K562 (cell line): ENCODE results near the gene HMX2.

Source experiments
- CHD2 ChIP-seq: IDR thresholded peaks from 2 replicates; pipeline ENCODE4 v1.6.1; 2011; ENCODE audit warnings: low read depth, low read length
- FOXA1 ChIP-seq: fragments of 450-650 bp; IDR thresholded peaks from 2 replicates; pipeline ENCODE4 v1.6.1; 2016; ENCODE audit warnings: mild to moderate bottlenecking, borderline replicate concordance
- FOXM1 ChIP-seq, 2 experiments: fragments of 450-650 bp in 1 of 2; sonication (generic) in 1 of 2; formaldehyde crosslinking in 1 of 2; IDR thresholded peaks; 2 replicates each; pipeline versions ENCODE4 v1.6.1 to v1.9.0; 2017 to 2022; ENCODE audit warnings: low read depth in 2 of 2, mild to moderate bottlenecking in 2 of 2, missing genetic modification reagents in 1 of 2, moderate library complexity in 1 of 2
- HDGF ChIP-seq: fragments of 450-650 bp; IDR thresholded peaks from 2 replicates; pipeline ENCODE4 v1.6.1; 2016
- KAT2B ChIP-seq: IDR thresholded peaks from one replicate; pipeline ENCODE4 v1.6.1; 2012; ENCODE audit warnings: low read depth, mild to moderate bottlenecking, control low read depth, inconsistent platforms, low read length, moderate library complexity
- MTA1 ChIP-seq: fragments of 450-650 bp; IDR thresholded peaks from 2 replicates; pipeline ENCODE4 v1.6.1; 2017; ENCODE audit warnings: borderline replicate concordance
- RBBP5 ChIP-seq: fragments of 200-600 bp; sonication (generic); IDR thresholded peaks from 2 replicates; pipeline ENCODE4 v1.6.1; 2012; ENCODE audit warnings: borderline replicate concordance, mild to moderate bottlenecking, low read length, control low read depth, inconsistent platforms; ENCODE audit not compliant: insufficient read depth, poor library complexity, severe bottlenecking
- ZBTB17 ChIP-seq: fragments of 450-650 bp; formaldehyde crosslinking; IDR thresholded peaks from 2 replicates; pipeline ENCODE4 v1.4.0; 2020; ENCODE audit warnings: mild to moderate bottlenecking
- ZC3H4 ChIP-seq: sonication (generic); formaldehyde crosslinking; IDR thresholded peaks from 2 replicates; pipeline ENCODE4 v1.9.0; 2021; ENCODE audit warnings: missing genetic modification reagents, borderline replicate concordance
- ZNF507 ChIP-seq: conservative IDR thresholded peaks from 2 replicates; pipeline ENCODE4 v1.6.1; 2017; ENCODE audit warnings: missing genetic modification characterization, missing compliant biosample characterization
- TF ChIP-seq, protein P1 (sequence below), 2 experiments: fragments of 450-650 bp; formaldehyde crosslinking in 1 of 2; IDR thresholded peaks; 2 replicates each; pipeline versions ENCODE4 v1.4.0 to v1.6.1; 2014 to 2020; ENCODE audit warnings: mild to moderate bottlenecking in 2 of 2, borderline replicate concordance in 1 of 2, low read depth in 1 of 2
- TF ChIP-seq, protein P2 (sequence below), 3 experiments: IDR thresholded peaks in 2 of 3; conservative IDR thresholded peaks in 1 of 3; 2 replicates each; pipeline ENCODE4 v1.5.1; 2011 to 2012; ENCODE audit warnings: low read length in 3 of 3, mild to moderate bottlenecking in 3 of 3, control low read depth in 2 of 3, improper control_type of control experiment in 1 of 3, inconsistent platforms in 1 of 3, low read depth in 1 of 3, mixed read lengths in 1 of 3, moderate library complexity in 1 of 3; ENCODE audit not compliant: insufficient read depth in 2 of 3
- TF ChIP-seq, protein P3 (sequence below): fragments of 450-650 bp; IDR thresholded peaks from 2 replicates; pipeline ENCODE4 v1.6.1; 2016; ENCODE audit warnings: missing biosample characterization, missing genetic modification characterization

GRCh38 chr10:123150986-123151736, 3.2 kb downstream of the HMX2 start:
- TF ChIP-seq HDGF (no peak), ZBTB17 (CRISPR knock-in tag) (no peak), CHD2 (no peak), ZNF507 (no peak), FOXM1 (IDR thresholded peaks at IDR 0.05; ENCODE audit: low read depth) (no peak), FOXM1 (CRISPR knock-in tag; IDR thresholded peaks at IDR 0.05; ENCODE audit: low read depth) (no peak), FOXA1 (no peak), ZC3H4 (no peak), KAT2B (no peak), MTA1 (no peak), RBBP5 (no peak)
- TF ChIP-seq, protein P1, sequence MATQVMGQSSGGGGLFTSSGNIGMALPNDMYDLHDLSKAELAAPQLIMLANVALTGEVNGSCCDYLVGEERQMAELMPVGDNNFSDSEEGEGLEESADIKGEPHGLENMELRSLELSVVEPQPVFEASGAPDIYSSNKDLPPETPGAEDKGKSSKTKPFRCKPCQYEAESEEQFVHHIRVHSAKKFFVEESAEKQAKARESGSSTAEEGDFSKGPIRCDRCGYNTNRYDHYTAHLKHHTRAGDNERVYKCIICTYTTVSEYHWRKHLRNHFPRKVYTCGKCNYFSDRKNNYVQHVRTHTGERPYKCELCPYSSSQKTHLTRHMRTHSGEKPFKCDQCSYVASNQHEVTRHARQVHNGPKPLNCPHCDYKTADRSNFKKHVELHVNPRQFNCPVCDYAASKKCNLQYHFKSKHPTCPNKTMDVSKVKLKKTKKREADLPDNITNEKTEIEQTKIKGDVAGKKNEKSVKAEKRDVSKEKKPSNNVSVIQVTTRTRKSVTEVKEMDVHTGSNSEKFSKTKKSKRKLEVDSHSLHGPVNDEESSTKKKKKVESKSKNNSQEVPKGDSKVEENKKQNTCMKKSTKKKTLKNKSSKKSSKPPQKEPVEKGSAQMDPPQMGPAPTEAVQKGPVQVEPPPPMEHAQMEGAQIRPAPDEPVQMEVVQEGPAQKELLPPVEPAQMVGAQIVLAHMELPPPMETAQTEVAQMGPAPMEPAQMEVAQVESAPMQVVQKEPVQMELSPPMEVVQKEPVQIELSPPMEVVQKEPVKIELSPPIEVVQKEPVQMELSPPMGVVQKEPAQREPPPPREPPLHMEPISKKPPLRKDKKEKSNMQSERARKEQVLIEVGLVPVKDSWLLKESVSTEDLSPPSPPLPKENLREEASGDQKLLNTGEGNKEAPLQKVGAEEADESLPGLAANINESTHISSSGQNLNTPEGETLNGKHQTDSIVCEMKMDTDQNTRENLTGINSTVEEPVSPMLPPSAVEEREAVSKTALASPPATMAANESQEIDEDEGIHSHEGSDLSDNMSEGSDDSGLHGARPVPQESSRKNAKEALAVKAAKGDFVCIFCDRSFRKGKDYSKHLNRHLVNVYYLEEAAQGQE (IDR thresholded peaks at IDR 0.05; ENCODE audit: borderline replicate concordance) = no peak
- TF ChIP-seq, protein P1 (CRISPR knock-in tag; IDR thresholded peaks at IDR 0.05; ENCODE audit: low read depth) = no peak
- TF ChIP-seq, protein P2, sequence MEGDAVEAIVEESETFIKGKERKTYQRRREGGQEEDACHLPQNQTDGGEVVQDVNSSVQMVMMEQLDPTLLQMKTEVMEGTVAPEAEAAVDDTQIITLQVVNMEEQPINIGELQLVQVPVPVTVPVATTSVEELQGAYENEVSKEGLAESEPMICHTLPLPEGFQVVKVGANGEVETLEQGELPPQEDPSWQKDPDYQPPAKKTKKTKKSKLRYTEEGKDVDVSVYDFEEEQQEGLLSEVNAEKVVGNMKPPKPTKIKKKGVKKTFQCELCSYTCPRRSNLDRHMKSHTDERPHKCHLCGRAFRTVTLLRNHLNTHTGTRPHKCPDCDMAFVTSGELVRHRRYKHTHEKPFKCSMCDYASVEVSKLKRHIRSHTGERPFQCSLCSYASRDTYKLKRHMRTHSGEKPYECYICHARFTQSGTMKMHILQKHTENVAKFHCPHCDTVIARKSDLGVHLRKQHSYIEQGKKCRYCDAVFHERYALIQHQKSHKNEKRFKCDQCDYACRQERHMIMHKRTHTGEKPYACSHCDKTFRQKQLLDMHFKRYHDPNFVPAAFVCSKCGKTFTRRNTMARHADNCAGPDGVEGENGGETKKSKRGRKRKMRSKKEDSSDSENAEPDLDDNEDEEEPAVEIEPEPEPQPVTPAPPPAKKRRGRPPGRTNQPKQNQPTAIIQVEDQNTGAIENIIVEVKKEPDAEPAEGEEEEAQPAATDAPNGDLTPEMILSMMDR (IDR thresholded peaks at IDR 0.05 in 2 of 3, conservative IDR thresholded peaks at IDR 0.05 in 1 of 3; ENCODE audit: insufficient read depth in 2 of 3, low read depth in 1 of 3, low read length in 3 of 3) = no peak
- TF ChIP-seq, protein P3, sequence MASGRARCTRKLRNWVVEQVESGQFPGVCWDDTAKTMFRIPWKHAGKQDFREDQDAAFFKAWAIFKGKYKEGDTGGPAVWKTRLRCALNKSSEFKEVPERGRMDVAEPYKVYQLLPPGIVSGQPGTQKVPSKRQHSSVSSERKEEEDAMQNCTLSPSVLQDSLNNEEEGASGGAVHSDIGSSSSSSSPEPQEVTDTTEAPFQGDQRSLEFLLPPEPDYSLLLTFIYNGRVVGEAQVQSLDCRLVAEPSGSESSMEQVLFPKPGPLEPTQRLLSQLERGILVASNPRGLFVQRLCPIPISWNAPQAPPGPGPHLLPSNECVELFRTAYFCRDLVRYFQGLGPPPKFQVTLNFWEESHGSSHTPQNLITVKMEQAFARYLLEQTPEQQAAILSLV (tag) = no peak
